CD4-positive, alpha-beta memory T cell (primary cell): ENCODE measurements around the gene SCARB2. TPM values are rescaled to one million over a fixed set of nuclear protein-coding genes. Genes with fewer than 3 reads are reported as not detected.
A peak's percentile ranks its signal among the peaks of the same experiment; 100 is the strongest.

ENCODE experiments used
- CTCF ChIA-PET: fragments of 350-600 bp; sonication (Branson Sonifier 250); formaldehyde crosslinking; loops from one replicate; lab custom pipeline; 2021; ENCODE audit warnings: inconsistent platforms; ENCODE audit not compliant: partially characterized antibody; lab: Charles Lee
- POLR2A ChIA-PET: fragments of 350-600 bp; sonication (Branson Sonifier 250); formaldehyde crosslinking; loops from one replicate; lab custom pipeline; 2021; ENCODE audit not compliant: partially characterized antibody; lab: Charles Lee
- DNase-seq, 5 donors: peaks; one replicate each; pipeline versions ENCODE4 v3.0.0 to v3.0.0-alpha.2; 2020 to 2022; ENCODE audit warnings: mixed read lengths in 1 of 5
- H3K27ac ChIP-seq: one replicate; pipeline ENCODE4 v1.7.0; 2013; ENCODE audit warnings: low read depth, low read length
- H3K27me3 ChIP-seq: 2 replicates; pipeline ENCODE4 v1.7.0; 2013; ENCODE audit warnings: mild to moderate bottlenecking, low read length, moderate library complexity; ENCODE audit not compliant: insufficient read depth
- H3K36me3 ChIP-seq: 2 replicates; pipeline ENCODE4 v1.7.0; 2013; ENCODE audit warnings: mild to moderate bottlenecking, low read length, moderate library complexity; ENCODE audit not compliant: insufficient read depth
- H3K4me1 ChIP-seq: 2 replicates; pipeline ENCODE4 v1.7.0; 2013; ENCODE audit warnings: mild to moderate bottlenecking, low read length, moderate library complexity; ENCODE audit not compliant: insufficient read depth
- H3K4me3 ChIP-seq, 2 donors: one replicate each; pipeline ENCODE4 v1.7.0; 2013; ENCODE audit warnings: low read length in 2 of 2, mild to moderate bottlenecking in 1 of 2
- H3K9me3 ChIP-seq, 2 donors: one replicate each; pipeline ENCODE4 v1.7.0; 2013; ENCODE audit warnings: low read length in 2 of 2, control low read depth in 1 of 2; ENCODE audit not compliant: control insufficient read depth in 1 of 2
- H3K27ac Mint-ChIP-seq, 7 donors: one replicate each; pipeline ENCODE4 v1.8.0; 2020 to 2021; ENCODE audit warnings: mixed read lengths in 7 of 7, mild to moderate bottlenecking in 6 of 7, inconsistent platforms in 3 of 7, moderate library complexity in 3 of 7
- H3K27me3 Mint-ChIP-seq, 2 donors: one replicate each; pipeline ENCODE4 v1.8.0; 2020 to 2021; ENCODE audit warnings: mixed read lengths in 2 of 2
- H3K36me3 Mint-ChIP-seq, 2 donors: one replicate each; pipeline ENCODE4 v1.8.0; 2020 to 2021; ENCODE audit warnings: mixed read lengths in 2 of 2, inconsistent platforms in 1 of 2, mild to moderate bottlenecking in 1 of 2
- H3K4me1 Mint-ChIP-seq, 4 donors: one replicate each; pipeline ENCODE4 v1.8.0; 2020 to 2021; ENCODE audit warnings: mixed read lengths in 4 of 4, mild to moderate bottlenecking in 1 of 4
- H3K4me3 Mint-ChIP-seq, 8 donors: one replicate each; pipeline ENCODE4 v1.8.0; 2020 to 2021; ENCODE audit warnings: mixed read lengths in 8 of 8, mild to moderate bottlenecking in 7 of 8, moderate library complexity in 6 of 8, inconsistent platforms in 3 of 8
- H3K9me3 Mint-ChIP-seq, 8 donors: one replicate each; pipeline ENCODE4 v1.8.0; 2020 to 2021; ENCODE audit warnings: mixed read lengths in 8 of 8, mild to moderate bottlenecking in 5 of 8, inconsistent platforms in 3 of 8, moderate library complexity in 1 of 8
- intact Hi-C: fragments of 100-400 bp; cut with micrococcal nuclease; formaldehyde crosslinking; loops from one replicate; pipeline ENCODE4 v1.15.1; 2023
- polyA plus RNA-seq, 2 donors: library from polyadenylated mRNA; unstranded; fragments of 300-500 nt; fragmentation: Illumina TruSeq; gene quantifications; one replicate each; pipeline ENCODE4 v1.2.3, GENCODE V29; 2021
- total RNA-seq, 2 experiments: library from RNA; stranded (reverse); gene quantifications; one replicate each; pipeline ENCODE4 v1.2.3, GENCODE V29; 2021

Gene SCARB2
- total and polyA plus RNA-seq, 4 experiments from 2014 or later, result 10.2 to 23.5 (median 19.5) TPM

DNA sequence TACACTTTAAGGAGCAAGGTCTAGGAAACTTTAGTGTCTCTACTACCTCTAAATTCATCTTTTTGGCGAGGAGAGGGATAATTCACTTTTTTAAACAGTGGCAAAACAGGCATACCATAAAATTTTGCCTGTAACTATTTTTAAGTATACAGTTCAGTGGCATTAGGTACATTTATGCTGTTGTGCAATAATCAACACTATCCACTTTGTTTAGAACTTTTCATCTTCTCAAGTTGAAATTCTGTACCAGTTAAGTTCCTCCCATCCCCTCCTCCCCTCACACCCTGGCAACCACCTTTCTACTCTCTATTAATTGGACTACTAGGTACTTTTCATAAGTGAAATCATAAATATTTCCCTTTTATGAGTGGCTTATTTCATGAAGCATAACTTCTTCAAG, 96.8 kb downstream of the SCARB2 start:
- DNase-seq, result no peak
- Histone ChIP-seq H3K9me3 (no peaks in the 10 kb centered on the region), H3K27me3 (no peaks in the 10 kb centered on the region), H3K4me1 (no peaks in the 10 kb centered on the region), H3K4me3 (no peak overlapping the region), H3K36me3 (peaks cover 31% of the 10 kb centered on the region), H3K27ac (no peak overlapping the region)
- intact Hi-C loops, result no loop called here
- Mint-ChIP-seq H3K4me1 (peaks cover 0 to 2% (median 0%) of the 10 kb centered on the region in 4 donors), H3K27me3 (no peaks in the 10 kb centered on the region), H3K27ac (peak overlapping the region in 1 of 7 donors; percentile 51), H3K36me3 (peaks cover 64 to 65% of the 10 kb centered on the region in 2 donors), H3K4me3 (no peak overlapping the region), H3K9me3 (peaks cover 0 to 3% (median 0%) of the 10 kb centered on the region in 8 donors)
- CTCF ChIA-PET, result no interaction called here
- POLR2A ChIA-PET, result no interaction called here

Other genes starting within 250 kb of the SCARB2 start
- gene SDAD1, start 222.9 kb downstream of the SCARB2 start, total RNA-seq, result 10 to 100 TPM; 54.4 to 58.1 TPM
- 100 to 1,000 TPM in 1 of 2 donors, 10 to 100 TPM in 1; 40.9 to 102 TPM for gene SDAD1, start 222.9 kb downstream of the SCARB2 start, polyA plus RNA-seq
- 1 to 10 TPM in 1 of 2 experiments, under 1 TPM in 1; 0.58 to 1.4 TPM for gene CXCL9, start 206.3 kb downstream of the SCARB2 start, total RNA-seq
- not detected for gene CXCL9, start 206.3 kb downstream of the SCARB2 start, polyA plus RNA-seq
- gene CXCL10, start 190.3 kb downstream of the SCARB2 start, total RNA-seq, result under 1 TPM; 0.39 to 0.76 TPM
- under 1 TPM in 1 of 2 donors, not detected in 1; 0.42 TPM for gene CXCL10, start 190.3 kb downstream of the SCARB2 start, polyA plus RNA-seq
- not detected for gene CXCL11, start 177.8 kb downstream of the SCARB2 start, total RNA-seq
- gene CXCL11, start 177.8 kb downstream of the SCARB2 start, polyA plus RNA-seq, result not detected
- not detected for gene ART3, start 139.1 kb downstream of the SCARB2 start, total RNA-seq
- gene ART3, start 139.1 kb downstream of the SCARB2 start, polyA plus RNA-seq, result not detected
- gene NUP54, start 65.4 kb downstream of the SCARB2 start, total RNA-seq, result 10 to 100 TPM; 49.3 to 52.8 TPM
- gene NUP54, start 65.4 kb downstream of the SCARB2 start, polyA plus RNA-seq, result 10 to 100 TPM; 37.8 to 39.3 TPM
- under 1 TPM in 1 of 2 experiments, not detected in 1; 0.64 TPM for gene FAM47E, start 37.9 kb upstream of the SCARB2 start, total RNA-seq
- under 1 TPM in 1 of 2 donors, not detected in 1; 0.18 TPM for gene FAM47E, start 37.9 kb upstream of the SCARB2 start, polyA plus RNA-seq
- 1 to 10 TPM; 3.6 to 3.8 TPM for gene STBD1, start 92.9 kb upstream of the SCARB2 start, total RNA-seq
- 1 to 10 TPM; 1.2 to 3.4 TPM for gene STBD1, start 92.9 kb upstream of the SCARB2 start, polyA plus RNA-seq
- not detected for gene CCDC158, start 207.3 kb upstream of the SCARB2 start, total RNA-seq
- not detected for gene CCDC158, start 207.3 kb upstream of the SCARB2 start, polyA plus RNA-seq
- not detected for gene SHROOM3, start 221.4 kb upstream of the SCARB2 start, total RNA-seq
- not detected for gene SHROOM3, start 221.4 kb upstream of the SCARB2 start, polyA plus RNA-seq